ENCODE measurements around the gene TRIM62.

The TRIM62 gene

GRCh38 chr1:33167650-33168447 is 14.0 kb downstream of the TRIM62 start:
- DNase-seq (ENCODE audit: low read depth in 2 of 2) = no peak
- H3K4me3 ChIP-seq (replicated peaks in 1 of 2; ENCODE audit: low read depth in 2 of 2, low read length in 2 of 2) = no peak overlapping the region
- no peak for TF ChIP-seq CTCF (IDR thresholded peaks at IDR 0.05; ENCODE audit: low read depth, low read length)

DNA sequence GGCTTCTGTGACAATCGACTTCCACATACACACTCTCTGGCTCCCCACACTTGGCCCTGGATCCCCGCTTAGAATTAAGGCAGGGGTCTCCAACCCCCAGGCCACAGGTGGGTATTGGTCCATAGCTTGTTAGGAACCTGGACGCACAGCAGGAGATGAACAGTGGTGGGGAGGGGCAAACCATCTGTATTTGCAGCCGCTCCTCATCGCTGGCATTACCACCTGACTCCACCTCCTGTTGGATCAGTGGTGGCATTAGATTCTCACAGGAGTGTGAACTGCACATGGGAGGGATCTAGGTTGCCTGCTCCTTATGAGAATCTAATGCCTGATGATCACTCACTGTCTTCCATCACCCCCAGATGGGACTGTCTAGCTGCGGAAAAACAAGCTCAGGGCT is 16.0 kb downstream of the TRIM62 start:
- no peak for TF ChIP-seq CTCF (IDR thresholded peaks at IDR 0.05; ENCODE audit: low read depth, low read length)
- no peak overlapping the region for H3K4me3 ChIP-seq (replicated peaks in 1 of 2; ENCODE audit: low read depth in 2 of 2, low read length in 2 of 2)
- DNase-seq (ENCODE audit: low read depth in 2 of 2) = no peak

GRCh38 chr1:33165209-33165608 is 16.6 kb downstream of the TRIM62 start:
- no peak overlapping the region for H3K4me3 ChIP-seq (replicated peaks in 1 of 2; ENCODE audit: low read depth in 2 of 2, low read length in 2 of 2)
- TF ChIP-seq CTCF (IDR thresholded peaks at IDR 0.05; ENCODE audit: low read depth, low read length) = no peak
- DNase-seq (ENCODE audit: low read depth in 2 of 2) = no peak

DNA sequence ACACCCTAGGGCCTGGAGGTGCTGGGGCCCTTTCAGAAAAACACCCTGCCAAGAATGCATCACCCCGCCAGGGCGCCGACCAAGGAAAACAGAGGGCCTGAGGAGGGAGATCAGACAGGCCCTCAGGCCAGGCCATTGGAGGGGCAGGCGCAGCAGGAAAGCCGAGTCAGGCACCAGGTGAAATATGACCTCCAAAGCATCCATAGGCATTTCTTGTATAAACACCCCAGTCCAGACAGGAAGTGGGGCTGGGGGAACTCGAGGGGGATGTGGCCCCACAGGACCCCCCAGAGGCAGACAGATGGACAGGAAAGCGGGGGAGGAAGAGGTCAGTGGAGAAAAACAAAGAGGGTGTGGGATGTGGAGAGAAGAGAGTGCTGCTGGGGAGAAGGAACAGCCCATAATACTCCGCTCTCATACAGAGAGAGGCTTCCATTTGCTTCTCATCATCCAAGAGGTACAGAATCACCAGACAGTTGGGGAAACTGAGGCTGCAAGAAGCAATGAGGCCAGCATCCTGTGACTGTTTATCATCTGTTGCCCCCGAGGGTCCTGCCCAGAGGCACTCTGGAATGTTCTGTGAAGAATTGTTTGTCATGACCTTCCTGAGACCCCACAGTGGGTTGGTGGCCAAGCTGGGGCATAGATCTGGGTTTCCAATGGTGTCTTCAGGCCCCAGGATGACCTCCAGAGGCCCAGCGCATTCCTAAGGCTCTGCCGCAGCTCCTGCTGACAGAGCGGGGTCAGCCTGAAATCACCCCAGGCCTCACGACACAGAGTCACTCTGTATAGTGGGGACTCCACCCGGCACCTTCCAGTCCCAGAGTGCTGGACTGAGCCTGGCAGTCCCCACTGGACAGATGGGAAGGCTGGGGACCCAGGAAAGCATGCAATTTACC is 18.0 kb downstream of the TRIM62 start:
- peak; percentile 34 to 50 for DNase-seq (ENCODE audit: low read depth in 2 of 2)
- TF ChIP-seq CTCF (IDR thresholded peaks at IDR 0.05; ENCODE audit: low read depth, low read length) = no peak
- no peak overlapping the region for H3K4me3 ChIP-seq (replicated peaks in 1 of 2; ENCODE audit: low read depth in 2 of 2, low read length in 2 of 2)

GRCh38 chr1:33162141-33162540 is 19.7 kb downstream of the TRIM62 start:
- DNase-seq (ENCODE audit: low read depth in 2 of 2) = no peak
- no peak overlapping the region for H3K4me3 ChIP-seq (replicated peaks in 1 of 2; ENCODE audit: low read depth in 2 of 2, low read length in 2 of 2)
- TF ChIP-seq CTCF (IDR thresholded peaks at IDR 0.05; ENCODE audit: low read depth, low read length) = no peak

- H3K4me3 ChIP-seq (replicated peaks in 1 of 2; ENCODE audit: low read depth in 2 of 2, low read length in 2 of 2) = no peak overlapping the region
- no peak for TF ChIP-seq CTCF (IDR thresholded peaks at IDR 0.05; ENCODE audit: low read depth, low read length)
- DNase-seq (ENCODE audit: low read depth in 2 of 2) = peak in 1 of 2 donors; percentile 68
These were observed 20.7 kb downstream of the TRIM62 start for GRCh38 chr1:33161061-33161681.

Data from cardiac fibroblast (primary cell).